CD14-positive monocyte (primary cell): ENCODE measurements around the gene RIMBP2. TPM values are rescaled to one million over a fixed set of nuclear protein-coding genes. Genes with fewer than 3 reads are reported as not detected.

Source experiments
- DNase-seq, 3 donors: peaks; one replicate each; pipeline ENCODE4 v3.0.0-alpha.2; 2011 to 2022
- H2AFZ ChIP-seq: 2 replicates; pipeline ENCODE4 v1.6.0; 2012; ENCODE audit warnings: mild to moderate bottlenecking, low read depth, low read length, inconsistent platforms; ENCODE audit not compliant: insufficient read depth, poor library complexity, severe bottlenecking
- H3K27ac ChIP-seq, 2 donors: 1 replicate in 1 of 2; 2 replicates in 1 of 2; pipeline ENCODE4 v1.5.1; 2012 to 2013; ENCODE audit warnings: low read length in 2 of 2, control low read depth in 1 of 2, inconsistent platforms in 1 of 2, low read depth in 1 of 2, mild to moderate bottlenecking in 1 of 2
- H3K27me3 ChIP-seq, 2 donors: one replicate each; pipeline versions ENCODE4 v1.6.0 to v1.6.1; 2011 to 2013; ENCODE audit warnings: low read length in 2 of 2; ENCODE audit not compliant: control insufficient read depth in 2 of 2, insufficient read depth in 2 of 2
- H3K36me3 ChIP-seq, 2 donors: replicated peaks in 1 of 2; 1 replicate in 1 of 2; 2 replicates in 1 of 2; pipeline versions ENCODE4 v1.5.1 to v1.6.1; 2012 to 2013; ENCODE audit warnings: low read length in 2 of 2, control low read depth in 1 of 2, inconsistent platforms in 1 of 2, mild to moderate bottlenecking in 1 of 2; ENCODE audit not compliant: insufficient read depth in 2 of 2, control insufficient read depth in 1 of 2
- H3K4me1 ChIP-seq, 2 donors: 1 replicate in 1 of 2; 2 replicates in 1 of 2; pipeline versions ENCODE4 v1.5.1 to v1.6.1; 2012 to 2013; ENCODE audit warnings: low read length in 2 of 2, control low read depth in 1 of 2, inconsistent platforms in 1 of 2, mild to moderate bottlenecking in 1 of 2, moderate library complexity in 1 of 2; ENCODE audit not compliant: insufficient read depth in 2 of 2, control insufficient read depth in 1 of 2
- H3K4me2 ChIP-seq: replicated peaks from 2 replicates; pipeline ENCODE3; 2012; ENCODE audit warnings: low read length, moderate library complexity, mild to moderate bottlenecking; ENCODE audit not compliant: poor library complexity, severe bottlenecking; ENCODE audit errors: extremely low read depth
- H3K4me3 ChIP-seq, 3 experiments: fragments of 200-600 bp in 1 of 3; sonication (generic) in 1 of 3; replicated peaks in 1 of 3; 1 replicate in 2 of 3; 2 replicates in 1 of 3; pipeline ENCODE4 v1.5.1; 2011 to 2013; ENCODE audit warnings: low read length in 3 of 3, mild to moderate bottlenecking in 3 of 3, control low read depth in 2 of 3, low read depth in 2 of 3, inconsistent platforms in 1 of 3, moderate library complexity in 1 of 3
- H3K79me2 ChIP-seq: 2 replicates; pipeline ENCODE4 v1.6.0; 2012; ENCODE audit warnings: mild to moderate bottlenecking, control low read depth, inconsistent platforms, low read length, moderate library complexity; ENCODE audit not compliant: insufficient read depth
- H3K9ac ChIP-seq: 2 replicates; pipeline ENCODE4 v1.6.0; 2017; ENCODE audit warnings: low read length, mild to moderate bottlenecking; ENCODE audit not compliant: insufficient read depth, poor library complexity, severe bottlenecking
- H3K9me3 ChIP-seq, 2 donors: replicated peaks in 1 of 2; 1 replicate in 1 of 2; 2 replicates in 1 of 2; pipeline versions ENCODE4 v1.5.1 to v1.6.1; 2012 to 2013; ENCODE audit warnings: low read length in 2 of 2, control low read depth in 1 of 2; ENCODE audit not compliant: control insufficient read depth in 1 of 2, insufficient read depth in 1 of 2
- H4K20me1 ChIP-seq: 2 replicates; pipeline ENCODE4 v1.6.0; 2012; ENCODE audit warnings: mild to moderate bottlenecking, low read length, control low read depth, moderate library complexity; ENCODE audit not compliant: insufficient read depth
- H3K27ac Mint-ChIP-seq, 7 donors: one replicate each; pipeline ENCODE4 v1.8.0; 2020; ENCODE audit warnings: mild to moderate bottlenecking in 7 of 7, mixed read lengths in 7 of 7, moderate library complexity in 6 of 7, inconsistent platforms in 2 of 7
- H3K27me3 Mint-ChIP-seq, 3 donors: one replicate each; pipeline ENCODE4 v1.8.0; 2021 to 2022; ENCODE audit warnings: low read depth in 3 of 3, mild to moderate bottlenecking in 3 of 3, mixed read lengths in 3 of 3, moderate library complexity in 3 of 3, inconsistent platforms in 1 of 3
- H3K36me3 Mint-ChIP-seq, 2 donors: one replicate each; pipeline ENCODE4 v1.8.0; 2020; ENCODE audit warnings: mixed read lengths in 2 of 2, inconsistent platforms in 1 of 2, mild to moderate bottlenecking in 1 of 2
- H3K4me1 Mint-ChIP-seq: one replicate; pipeline ENCODE4 v1.8.0; 2020; ENCODE audit warnings: mild to moderate bottlenecking, mixed read lengths
- H3K4me3 Mint-ChIP-seq, 2 donors: one replicate each; pipeline ENCODE4 v1.8.0; 2020; ENCODE audit warnings: mild to moderate bottlenecking in 2 of 2, mixed read lengths in 2 of 2, moderate library complexity in 1 of 2
- H3K9me3 Mint-ChIP-seq, 7 donors: one replicate each; pipeline ENCODE4 v1.8.0; 2020 to 2022; ENCODE audit warnings: mixed read lengths in 7 of 7, mild to moderate bottlenecking in 6 of 7, moderate library complexity in 6 of 7, inconsistent platforms in 2 of 7
- CTCF ChIP-seq: fragments of 200-600 bp; IDR thresholded peaks from one replicate; pipeline ENCODE4 v1.8.0; 2022; ENCODE audit warnings: antibody characterized with exemption, mild to moderate bottlenecking
- WGBS: methylation state at CpG from one replicate; pipeline ENCODE4 v1.1.5; 2013; ENCODE audit warnings: missing lambda C conversion rate; ENCODE audit not compliant: insufficient coverage; 5-methylcytosine and 5-hydroxymethylcytosine counted together
- intact Hi-C, 2 donors: fragments of 100-400 bp; cut with micrococcal nuclease; formaldehyde crosslinking; loops; one replicate each; pipeline versions ENCODE4 v1.15.0 to v1.15.1; 2023
- polyA plus RNA-seq, 3 donors: library from polyadenylated mRNA; depleted of rRNA in 1 of 3; unstranded in 2 of 3; stranded (reverse) in 1 of 3; fragments of 300-500 nt in 2 of 3; fragments of >200 nt in 1 of 3; fragmentation: Illumina TruSeq in 2 of 3; gene quantifications; 1 replicate in 2 of 3; 2 replicates in 1 of 3; pipeline ENCODE4 v1.2.3, GENCODE V29; 2012 to 2021

RIMBP2 gene
- polyA plus RNA-seq, 3 donors: not detected

GRCh38 chr12:130527239-130527638 is 188.9 kb downstream of the RIMBP2 start:
- intact Hi-C loops: no loop called here
- Histone ChIP-seq H3K4me1 (no peaks in the 10 kb centered on the region), H3K27ac (no peak overlapping the region), H3K9ac (no peak overlapping the region), H3K4me2 (no peak overlapping the region), H4K20me1 (no peaks in the 10 kb centered on the region), H3K36me3 (no peaks in the 10 kb centered on the region), H3K79me2 (no peaks in the 10 kb centered on the region), H3K9me3 (no peaks in the 10 kb centered on the region), H3K27me3 (no peaks in the 10 kb centered on the region), H2AFZ (no peak overlapping the region), H3K4me3 (no peak overlapping the region)
- Mint-ChIP-seq H3K4me3 (no peak overlapping the region), H3K27me3 (peaks cover 0 to 2% (median 1%) of the 10 kb centered on the region in 3 donors), H3K27ac (no peak overlapping the region), H3K9me3 (no peaks in the 10 kb centered on the region), H3K36me3 (no peaks in the 10 kb centered on the region), H3K4me1 (no peaks in the 10 kb centered on the region)
- no CpG with 5 or more reads among the region's 2 CpGs for WGBS
- DNase-seq: no peak
- no peak for TF ChIP-seq CTCF

- Mint-ChIP-seq H3K27me3 (peaks cover 0 to 2% (median 1%) of the 10 kb centered on the region in 3 donors), H3K9me3 (no peaks in the 10 kb centered on the region), H3K4me3 (no peak overlapping the region), H3K36me3 (no peaks in the 10 kb centered on the region), H3K4me1 (no peaks in the 10 kb centered on the region), H3K27ac (no peak overlapping the region)
- Histone ChIP-seq H3K27me3 (no peaks in the 10 kb centered on the region), H2AFZ (no peak overlapping the region), H3K9ac (no peak overlapping the region), H3K36me3 (no peaks in the 10 kb centered on the region), H3K79me2 (no peaks in the 10 kb centered on the region), H3K4me3 (no peak overlapping the region), H3K4me1 (no peaks in the 10 kb centered on the region), H4K20me1 (no peaks in the 10 kb centered on the region), H3K27ac (no peak overlapping the region), H3K9me3 (no peaks in the 10 kb centered on the region), H3K4me2 (no peak overlapping the region)
- intact Hi-C loops: no loop called here
- no peak for TF ChIP-seq CTCF
- no peak for DNase-seq
- WGBS: 27% methylated on average over 2 of the region's 6 CpGs
Observed at GRCh38 chr12:130526813-130527212, 189.3 kb downstream of the RIMBP2 start.
